K562 (cell line): Measurements from ENCODE around the gene CLIC1. TPM values are rescaled to one million over a fixed set of nuclear protein-coding genes. Genes with fewer than 3 reads are reported as not detected.

ENCODE experiments used
- ATAC-seq: fragments of 200-7000 bp; cut with Tn5 transposase; 3 replicates; pipeline ENCODE4 v1.9.1; 2020; ENCODE audit warnings: moderate library complexity
- BruUV-seq: library from RNA; stranded (reverse); fragments of 400-500 nt; replicated peaks from 2 replicates; lab custom pipeline; 2021; lab: Mats Ljungman, UMichigan
- CTCF ChIA-PET: fragments of 300-600 bp; formaldehyde crosslinking; extraction: SDS; loops from one replicate; lab custom pipeline; 2021; ENCODE audit warnings: low intra/inter-chr PET ratio; lab: Yijun Ruan, JAX
- POLR2A ChIA-PET: fragments of 300-600, 350-650 bp; sonication (Branson Sonifier 250); formaldehyde crosslinking; extraction: SDS; loops from one replicate; lab custom pipeline; 2021; ENCODE audit warnings: antibody characterized with exemption, inconsistent platforms; lab: Yijun Ruan, JAX
- DNase-seq, 4 experiments: peaks; one replicate each; pipeline versions ENCODE4 v3.0.0 to v3.0.0-alpha.2; 2011 to 2018; ENCODE audit warnings: low spot score in 3 of 4, mixed read lengths in 3 of 4; ENCODE audit errors: extremely low read depth in 1 of 4
- FAIRE-seq: peaks from 2 replicates; lab custom pipeline; 2011; peaks lifted over from hg19 to GRCh38; lab: Jason Lieb, UNC
- H2AFZ ChIP-seq: 2 replicates; pipeline ENCODE4 v1.6.0; 2011; ENCODE audit warnings: low read depth, low read length, control low read depth, inconsistent platforms
- H3K27ac ChIP-seq: fragments of 200-600 bp; 3 replicates; pipeline ENCODE4 v1.8.0; 2011; ENCODE audit warnings: low read depth, mild to moderate bottlenecking, control low read depth, inconsistent platforms, low read length, moderate library complexity, mixed read lengths; ENCODE audit errors: extremely low read depth
- H3K27me3 ChIP-seq, 2 experiments: fragments of 300-600 bp in 1 of 2; 2 replicates in 1 of 2; 3 replicates in 1 of 2; pipeline versions ENCODE4 v1.6.0 to v1.8.0; 2011; ENCODE audit warnings: inconsistent platforms in 2 of 2, low read length in 2 of 2, mild to moderate bottlenecking in 1 of 2, mixed read lengths in 1 of 2, moderate library complexity in 1 of 2; ENCODE audit not compliant: control insufficient read depth in 2 of 2, insufficient read depth in 2 of 2
- H3K36me3 ChIP-seq: fragments of 300-600 bp; 3 replicates; pipeline ENCODE4 v1.8.0; 2011; ENCODE audit warnings: mild to moderate bottlenecking, low read length, inconsistent platforms; ENCODE audit not compliant: control insufficient read depth, insufficient read depth
- H3K4me1 ChIP-seq, 2 experiments: fragments of 200-600 bp in 1 of 2; replicated peaks in 1 of 2; 2 replicates in 1 of 2; 3 replicates in 1 of 2; pipeline versions ENCODE4 v1.5.1 to v1.8.0; 2011; ENCODE audit warnings: inconsistent platforms in 2 of 2, low read length in 2 of 2, mild to moderate bottlenecking in 1 of 2, mixed read lengths in 1 of 2, moderate library complexity in 1 of 2; ENCODE audit not compliant: control insufficient read depth in 2 of 2, insufficient read depth in 2 of 2
- H3K4me2 ChIP-seq: 2 replicates; pipeline ENCODE4 v1.6.1; 2011; ENCODE audit warnings: low read length, control low read depth, inconsistent platforms, mixed read lengths; ENCODE audit not compliant: insufficient read depth
- H3K4me3 ChIP-seq: fragments of 200-600 bp; sonication (generic), shearing (Covaris generic); 2 replicates; pipeline ENCODE4 v1.5.1; 2016; ENCODE audit warnings: control low read depth, inconsistent platforms
- H3K79me2 ChIP-seq: fragments of 200-600 bp; 3 replicates; pipeline ENCODE4 v1.8.0; 2011; ENCODE audit warnings: low read length, inconsistent platforms; ENCODE audit not compliant: control insufficient read depth, insufficient read depth
- H3K9ac ChIP-seq, 2 experiments: 2 replicates each; pipeline versions ENCODE4 v1.6.0 to v1.6.1; 2011; ENCODE audit warnings: low read depth in 2 of 2, low read length in 2 of 2, control low read depth in 1 of 2, inconsistent platforms in 1 of 2, mild to moderate bottlenecking in 1 of 2, mixed read lengths in 1 of 2; ENCODE audit not compliant: insufficient read depth in 1 of 2
- H3K9me1 ChIP-seq: one replicate; pipeline ENCODE4 v1.6.0; 2011; ENCODE audit warnings: inconsistent platforms, mild to moderate bottlenecking, low read length, moderate library complexity; ENCODE audit not compliant: control insufficient read depth, insufficient read depth
- H3K9me3 ChIP-seq: replicated peaks from 2 replicates; pipeline ENCODE4 v1.5.1; 2011; ENCODE audit warnings: low read depth, low read length, inconsistent platforms; ENCODE audit not compliant: control insufficient read depth, insufficient read depth
- H4K20me1 ChIP-seq: replicated peaks from 2 replicates; pipeline ENCODE4 v1.6.1; 2011; ENCODE audit warnings: low read length, inconsistent platforms, mixed read lengths; ENCODE audit not compliant: control insufficient read depth, insufficient read depth
- E2F1 ChIP-seq: sonication (generic); formaldehyde crosslinking; IDR thresholded peaks from 2 replicates; pipeline ENCODE4 v1.8.1; 2023; ENCODE audit warnings: mild to moderate bottlenecking, missing genetic modification reagents, moderate library complexity
- E2F6 ChIP-seq, 2 experiments: IDR thresholded peaks; 2 replicates each; pipeline ENCODE4 v1.6.1; 2011; ENCODE audit warnings: borderline replicate concordance in 1 of 2, control low read depth in 1 of 2, low read depth in 1 of 2, low read length in 1 of 2, mild to moderate bottlenecking in 1 of 2, mixed read lengths in 1 of 2, moderate library complexity in 1 of 2; ENCODE audit not compliant: insufficient read depth in 1 of 2, insufficient read length in 1 of 2, poor library complexity in 1 of 2, severe bottlenecking in 1 of 2; ENCODE audit errors: extremely low read depth in 1 of 2
- ELF4 ChIP-seq: fragments of 450-650 bp; formaldehyde crosslinking; IDR thresholded peaks from 2 replicates; pipeline ENCODE4 v1.4.0; 2022; ENCODE audit warnings: missing genetic modification characterization
- JUND ChIP-seq, 2 experiments: IDR thresholded peaks; 2 replicates in 1 of 2; 3 replicates in 1 of 2; pipeline ENCODE4 v1.6.1; 2011; ENCODE audit warnings: borderline replicate concordance in 2 of 2, low read depth in 2 of 2, low read length in 2 of 2, improper control_type of control experiment in 1 of 2, missing biosample characterization in 1 of 2, missing genetic modification characterization in 1 of 2, missing genetic modification reagents in 1 of 2
- MAZ ChIP-seq, 2 experiments: fragments of 450-650 bp in 1 of 2; sonication (generic) in 1 of 2; formaldehyde crosslinking; IDR thresholded peaks in 1 of 2; conservative IDR thresholded peaks in 1 of 2; 2 replicates each; pipeline versions ENCODE4 v1.4.0 to v1.5.0; 2020; ENCODE audit warnings: mild to moderate bottlenecking in 1 of 2, missing genetic modification reagents in 1 of 2
- PML ChIP-seq: IDR thresholded peaks from 2 replicates; pipeline ENCODE4 v1.6.1; 2012; ENCODE audit warnings: low read length, inconsistent platforms
- RAD21 ChIP-seq, 2 experiments: fragments of 250-450 bp in 1 of 2; fragments of 450-650 bp in 1 of 2; sonication (Bioruptor Pico) in 1 of 2; formaldehyde crosslinking in 1 of 2; IDR thresholded peaks in 1 of 2; conservative IDR thresholded peaks in 1 of 2; 2 replicates each; pipeline versions ENCODE4 v1.4.0 to v1.8.0; 2020 to 2022; ENCODE audit warnings: mild to moderate bottlenecking in 2 of 2, moderate library complexity in 1 of 2
- RNF219 ChIP-seq: fragments of 250-450 bp; sonication (Bioruptor Pico); IDR thresholded peaks from 2 replicates; pipeline ENCODE4 v1.5.0; 2022; ENCODE audit warnings: mild to moderate bottlenecking
- TBL1XR1 ChIP-seq, 2 experiments: IDR thresholded peaks; 2 replicates each; pipeline ENCODE4 v1.6.1; 2012; ENCODE audit warnings: improper control_type of control experiment in 2 of 2, low read length in 2 of 2, mild to moderate bottlenecking in 1 of 2
- ZNF253 ChIP-seq: fragments of 250-450 bp; sonication (Bioruptor Pico); conservative IDR thresholded peaks from 2 replicates; pipeline ENCODE4 v1.6.1; 2021; ENCODE audit warnings: mild to moderate bottlenecking
- ZNF740 ChIP-seq, 3 experiments: fragments of 200-800 bp in 1 of 3; sonication (Bioruptor generic) in 1 of 3; sonication (generic) in 1 of 3; formaldehyde crosslinking in 1 of 3; IDR thresholded peaks; 2 replicates each; pipeline versions ENCODE4 v1.6.1 to v1.8.0; 2016 to 2022; ENCODE audit warnings: mild to moderate bottlenecking in 2 of 3, missing compliant biosample characterization in 2 of 3, missing genetic modification characterization in 2 of 3, missing genetic modification reagents in 1 of 3
- WGBS: fragments of 100-300 bp; shearing (Covaris generic); methylation state at CpG from one replicate; pipeline ENCODE4 v1.1.6; 2016; ENCODE audit warnings: low coverage, mixed read lengths; ENCODE audit not compliant: insufficient coverage; ENCODE audit errors: missing lambda C conversion rate; 5-methylcytosine and 5-hydroxymethylcytosine counted together
- in situ Hi-C: fragments of 300-500 bp; cut with MboI; formaldehyde crosslinking; loops from 4 replicates; pipeline ENCODE4 v1.15.0; 2018; ENCODE audit warnings: inconsistent platforms, mixed read lengths
- intact Hi-C: fragments of 100-400 bp; cut with micrococcal nuclease; formaldehyde crosslinking; loops from 2 replicates; pipeline ENCODE4 v1.14.2; 2022
- polyA plus RNA-seq, 8 experiments: library from polyadenylated mRNA; depleted of rRNA in 4 of 8; stranded (reverse) in 5 of 8; unstranded in 3 of 8; fragments of >200 nt; fragmentation: Nextera tagmentation in 2 of 8; fragmentation: Illumina TruSeq in 1 of 8; extraction: Ambion mirVana in 2 of 8; extraction: Trizol in 1 of 8; gene quantifications; 2 replicates each; pipeline versions ENCODE4 v1.2.1 to v1.2.3, GENCODE V29; 2011 to 2014; ENCODE audit warnings: inconsistent platforms in 1 of 8, missing spikeins in 1 of 8
- total RNA-seq, 7 experiments: library from RNA; depleted of rRNA in 6 of 7; stranded (reverse); fragments of >200 nt in 6 of 7; fragmentation: Illumina TruSeq in 2 of 7; extraction: Trizol in 2 of 7; gene quantifications; 2 replicates each; pipeline versions ENCODE4 v1.2.1 to v1.2.3, GENCODE V29; 2011 to 2021; ENCODE audit warnings: low replicate concordance in 1 of 7

The CLIC1 gene
- total and polyA plus RNA-seq, 9 of the 15 experiments (the other 6 are each of a cell fraction or from before 2014, with no cell fraction given), result 1,267 to 2,419 (median 1,808) TPM

GRCh38 chr6:31717499-31718222, 18.7 kb downstream of the CLIC1 start:
- Histone ChIP-seq H3K79me2 (no peaks in the 10 kb centered on the region), H3K9me3 (no peaks in the 10 kb centered on the region), H2AFZ (peak overlapping the region; percentile 80), H3K9me1 (no peaks in the 10 kb centered on the region), H3K36me3 (no peaks in the 10 kb centered on the region), H4K20me1 (no peaks in the 10 kb centered on the region), H3K4me3 (no peak overlapping the region), H3K27me3 (no peaks in the 10 kb centered on the region), H3K4me1 (peaks cover 19 to 20% of the 10 kb centered on the region in 2 experiments), H3K9ac (peak overlapping the region in 1 of 2 experiments; percentile 76; a peak in 2 of 4 replicates), H3K4me2 (peak overlapping the region; percentile 40), H3K27ac (no peak overlapping the region)
- peak; percentile 85 to 90 (median 86) for DNase-seq
- FAIRE-seq, result peak; percentile 86
- POLR2A ChIA-PET, result interaction anchor here (0.9 to 12.4 kb wide), 5 partner anchors 8 to 108 kb away, joined by 3 to 223 read pairs (median 4); partner anchors contain the start of genes ABHD16A, DDAH2, HSPA1A and HSPA1L
- CTCF ChIA-PET, result interaction anchor here (0.6 to 1.1 kb wide), 2 partner anchors 8 to 37 kb away, joined by 3 read pairs; partner anchors contain the start of gene LY6G5C
- in situ Hi-C loops (no loop called here), intact Hi-C loops (no loop called here)
- peak; percentile 91 for ATAC-seq
- 31% methylated on average over 10 of the region's 10 CpGs for WGBS
- no TSS peak for BruUV-seq
- TF ChIP-seq TBL1XR1 (IDR thresholded peaks at IDR 0.05; ENCODE audit: low read length in 2 of 2) (0 out of 4 replicates have a peak, but pooled peaks of 1 of the 2 experiments have one; percentile 19), RAD21 (CRISPR knock-in tag; conservative IDR thresholded peaks at IDR 0.05 in 1 of 2, IDR thresholded peaks at IDR 0.05 in 1 of 2) (peak; percentile 22 to 55; a peak in 3 of 4 replicates), PML (0 out of 2 replicates have a peak, but pooled peaks have one; percentile 36), E2F6 (IDR thresholded peaks at IDR 0.05; ENCODE audit: borderline replicate concordance in 1 of 2, extremely low read depth in 1 of 2, insufficient read depth in 1 of 2, insufficient read length in 1 of 2, low read depth in 1 of 2, low read length in 1 of 2, poor library complexity in 1 of 2, severe bottlenecking in 1 of 2) (peak; percentile 14 to 47), RNF219 (CRISPR knock-in tag) (0 out of 2 replicates have a peak, but pooled peaks have one; percentile 24), MAZ (CRISPR knock-in tag; conservative IDR thresholded peaks at IDR 0.05 in 1 of 2, IDR thresholded peaks at IDR 0.05 in 1 of 2) (0 out of 4 replicates have a peak, but pooled peaks of 1 of the 2 experiments have one; percentile 66), ELF4 (peak; percentile 37; the same call in 1 of the 2 replicates), E2F1 (CRISPR knock-in tag) (peak; percentile 73; the same call in 1 of the 2 replicates), ZNF253 (CRISPR knock-in tag) (no peak), JUND (IDR thresholded peaks at IDR 0.05; ENCODE audit: borderline replicate concordance, low read depth, low read length) (peak; percentile 40; the same call in 1 of the 2 replicates), JUND (tag; IDR thresholded peaks at IDR 0.05; ENCODE audit: borderline replicate concordance, low read depth, low read length) (no peak; the same call in 2 of the 3 replicates), ZNF740 (CRISPR knock-in tag; IDR thresholded peaks at IDR 0.05) (peak; percentile 35; the same call in 1 of the 2 replicates), ZNF740 (tag; IDR thresholded peaks at IDR 0.05) (no peak)
